Fibroblast of skin of left biceps (primary cell): Measurements from ENCODE around the gene STXBP4.
"Not testable (repeated sequence)": the region's sequence is repeated elsewhere in the genome, so short reads cannot be mapped to it uniquely, and the experiment has no call there.

Experiments used
- DNase-seq, 2 experiments: peaks; one replicate each; pipeline ENCODE4 v3.0.0-alpha.2; 2013; ENCODE audit warnings: low read depth in 2 of 2

STXBP4 gene

DNA sequence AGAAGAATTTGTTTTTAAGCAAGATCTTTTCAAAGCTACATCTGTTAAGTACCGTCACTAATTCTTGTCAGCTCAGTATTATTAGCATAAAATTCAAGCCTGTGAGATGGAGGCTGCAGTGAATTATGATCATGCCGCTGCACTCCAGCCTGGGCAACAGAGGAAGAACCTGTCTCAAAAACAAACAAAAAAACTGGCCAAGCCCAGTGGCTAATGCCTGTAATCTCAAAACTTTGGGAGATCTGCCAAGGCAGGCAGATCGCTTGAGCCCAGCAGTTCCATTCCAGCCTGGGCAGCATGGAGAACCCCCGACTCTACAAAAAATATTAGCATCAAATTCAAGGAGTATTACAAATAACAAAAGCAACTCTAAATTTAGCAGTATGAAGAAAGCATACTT is 88.0 kb downstream of the STXBP4 start:
- DNase-seq: no peak

DNA sequence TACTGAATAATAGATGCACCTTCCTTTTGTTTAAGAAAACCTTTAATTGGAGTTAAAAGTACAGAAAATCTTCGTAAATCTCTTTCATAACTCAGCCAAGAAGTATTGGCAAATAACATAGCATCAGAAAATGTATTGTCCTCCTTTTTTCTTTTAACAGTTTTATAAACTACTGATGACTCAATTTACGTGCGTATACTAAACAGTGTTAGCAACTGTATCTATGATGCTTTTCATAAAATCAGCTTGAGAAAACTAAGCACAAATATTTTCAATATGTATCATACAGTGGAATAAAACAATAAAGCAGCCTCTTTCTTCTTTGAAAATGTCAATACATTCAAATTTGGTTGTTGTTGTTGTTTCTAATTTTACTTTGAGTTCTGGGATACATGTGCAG is 88.6 kb downstream of the STXBP4 start:
- DNase-seq: no peak

DNA sequence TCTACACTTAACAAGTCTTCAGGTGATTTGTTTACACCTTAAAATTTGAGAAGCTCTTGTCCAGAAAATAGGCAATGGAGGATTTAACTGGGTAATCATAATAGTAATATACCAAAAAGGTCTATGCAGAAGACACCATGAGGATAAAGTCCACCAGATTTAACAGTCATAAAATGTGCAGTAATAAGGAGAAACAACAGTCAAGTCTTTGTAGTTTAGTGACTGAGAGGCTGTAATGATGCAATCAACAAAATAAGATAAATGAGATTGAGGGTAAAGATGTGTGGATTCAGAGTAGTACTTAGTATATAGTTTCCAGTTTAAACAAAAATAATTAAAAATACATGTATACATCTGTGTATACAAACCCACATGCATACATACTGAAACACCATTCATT is 91.2 kb downstream of the STXBP4 start:
- DNase-seq: no peak

- no peak for DNase-seq
These were observed 94.4 kb downstream of the STXBP4 start for GRCh38 chr17:55062921-55063320.

DNA sequence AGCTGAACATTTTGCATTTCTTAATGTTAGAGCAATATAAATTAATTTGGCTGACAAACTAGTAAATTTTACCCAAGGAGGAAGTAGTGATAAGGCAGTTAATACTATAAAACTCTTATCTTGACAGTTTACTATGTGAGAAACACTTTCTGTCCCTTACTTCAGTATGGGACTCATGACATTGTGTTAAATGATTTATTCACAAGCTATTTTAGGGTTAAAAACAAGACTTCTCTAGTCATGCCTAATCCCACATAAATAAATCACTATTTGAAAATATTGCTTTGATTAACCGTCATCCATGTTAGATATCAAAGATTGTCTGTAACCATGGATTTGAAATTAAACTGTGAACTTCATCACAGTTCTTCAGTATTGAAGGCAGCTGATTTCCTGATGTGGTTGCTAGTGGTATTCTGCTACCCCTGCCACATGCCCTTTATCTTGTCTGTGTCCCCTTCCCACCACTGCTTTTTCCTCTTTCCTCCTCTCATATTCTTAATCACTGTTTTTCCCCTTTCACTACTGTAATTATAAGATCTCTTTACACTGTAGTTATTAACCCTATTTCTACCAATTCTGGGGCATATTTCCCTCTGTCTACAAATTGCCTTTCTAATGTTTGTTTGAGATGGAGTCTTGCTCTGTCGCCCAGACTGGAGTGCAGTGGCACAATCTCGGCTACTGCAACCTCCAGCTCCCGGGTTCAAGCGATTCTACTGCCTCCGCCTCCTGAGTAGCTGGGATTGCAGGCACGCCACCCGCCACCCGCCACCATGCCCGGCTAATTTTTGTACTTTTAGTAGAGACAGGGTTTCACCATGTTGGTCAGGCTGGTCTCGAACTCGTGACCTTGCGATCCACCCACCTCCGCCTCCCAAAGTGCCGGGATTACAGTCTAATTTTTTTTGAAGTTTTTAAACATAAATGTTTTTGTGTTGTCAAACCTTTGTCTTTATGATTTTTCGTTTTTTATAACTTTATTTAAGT is 95.6 kb downstream of the STXBP4 start:
- DNase-seq: no peak

- DNase-seq: no peak
These were observed 99.3 kb downstream of the STXBP4 start for GRCh38 chr17:55067697-55068439.

GRCh38 chr17:55068862-55069811 is 100.6 kb downstream of the STXBP4 start:
- DNase-seq: no peak

- no peak for DNase-seq
These were observed 101.5 kb downstream of the STXBP4 start for GRCh38 chr17:55069983-55070529.

DNA sequence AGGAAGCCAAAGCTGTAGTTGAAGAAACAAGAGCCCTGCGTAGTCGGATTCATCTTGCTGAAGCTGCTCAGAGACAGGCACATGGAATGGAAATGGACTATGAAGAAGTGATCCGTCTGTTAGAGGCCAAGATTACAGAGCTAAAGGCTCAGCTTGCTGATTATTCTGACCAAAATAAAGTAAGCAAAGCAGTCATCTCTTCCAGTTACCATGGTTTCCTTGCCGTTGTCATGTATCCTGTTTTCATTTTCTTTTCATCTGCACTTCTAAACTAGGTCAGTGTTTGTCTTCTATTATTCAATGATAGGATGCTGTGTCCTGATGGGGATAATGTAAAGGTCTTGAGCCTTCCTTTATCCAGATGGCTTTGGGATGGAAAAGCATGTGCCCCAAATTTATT is 104.3 kb downstream of the STXBP4 start:
- no peak for DNase-seq

DNA sequence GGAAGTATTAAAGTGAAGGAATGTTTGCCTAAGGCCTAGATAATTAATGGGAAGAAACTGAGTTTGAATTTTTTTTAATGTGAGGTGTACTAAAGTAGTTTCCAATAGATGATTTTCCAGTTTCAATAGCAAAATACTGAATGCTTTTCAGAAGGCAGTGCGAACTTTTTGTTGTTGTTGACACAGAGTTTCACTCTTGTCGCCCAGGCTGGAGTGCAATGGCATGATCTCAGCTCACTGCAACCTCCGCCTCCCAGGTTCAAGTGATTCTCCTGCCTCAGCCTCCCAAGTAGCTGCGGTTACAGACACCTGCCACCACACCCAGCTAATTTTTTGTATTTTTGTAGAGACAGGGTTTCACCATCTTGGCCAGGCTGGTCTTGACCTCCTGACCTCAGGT is 104.9 kb downstream of the STXBP4 start:
- not testable (repeated sequence) for DNase-seq

GRCh38 chr17:55081559-55081958 is 113.0 kb downstream of the STXBP4 start:
- DNase-seq: no peak

DNA sequence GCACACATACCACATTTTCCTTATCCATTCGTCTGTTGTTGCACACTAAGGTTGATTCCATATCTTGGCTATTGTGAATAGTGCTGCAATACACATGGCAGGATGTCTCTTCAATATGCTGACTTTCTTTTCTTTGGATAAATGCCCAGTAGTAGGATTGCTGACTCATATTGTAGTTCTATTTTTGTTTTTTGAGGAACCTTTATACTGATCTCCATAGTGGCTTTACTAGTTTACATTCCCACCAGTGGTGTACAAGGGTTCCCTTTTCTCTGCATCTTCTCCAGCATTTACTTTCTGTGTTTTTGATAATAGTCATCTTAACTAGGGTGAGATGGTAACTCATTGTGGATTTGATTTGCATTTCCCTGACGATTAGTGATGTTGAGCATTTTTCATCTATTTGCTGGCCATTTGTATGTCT is 118.1 kb downstream of the STXBP4 start:
- DNase-seq: peak; percentile 59 to 68

DNA sequence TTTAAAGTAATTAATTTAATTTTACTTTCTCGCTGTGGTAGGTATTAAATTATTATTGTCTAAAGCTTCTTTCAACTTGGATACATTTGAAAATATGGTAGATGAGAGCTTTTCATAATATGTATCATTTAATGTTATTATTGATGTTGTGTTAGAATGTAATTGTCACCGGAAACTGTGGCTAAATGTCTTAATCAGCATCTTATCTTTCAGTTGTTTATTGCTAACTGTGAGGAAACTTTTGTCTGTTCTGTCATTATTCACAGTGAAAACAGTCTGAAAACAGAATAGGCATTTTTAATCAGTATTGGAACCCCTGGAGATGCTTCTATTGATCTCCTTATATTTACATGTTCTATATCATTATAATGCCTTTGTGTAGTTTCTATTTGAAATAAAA is 120.7 kb downstream of the STXBP4 start:
- no peak for DNase-seq

GRCh38 chr17:55090079-55090492 is 121.5 kb downstream of the STXBP4 start:
- DNase-seq: no peak

GRCh38 chr17:55093353-55093752 is 124.8 kb downstream of the STXBP4 start:
- no peak for DNase-seq

DNA sequence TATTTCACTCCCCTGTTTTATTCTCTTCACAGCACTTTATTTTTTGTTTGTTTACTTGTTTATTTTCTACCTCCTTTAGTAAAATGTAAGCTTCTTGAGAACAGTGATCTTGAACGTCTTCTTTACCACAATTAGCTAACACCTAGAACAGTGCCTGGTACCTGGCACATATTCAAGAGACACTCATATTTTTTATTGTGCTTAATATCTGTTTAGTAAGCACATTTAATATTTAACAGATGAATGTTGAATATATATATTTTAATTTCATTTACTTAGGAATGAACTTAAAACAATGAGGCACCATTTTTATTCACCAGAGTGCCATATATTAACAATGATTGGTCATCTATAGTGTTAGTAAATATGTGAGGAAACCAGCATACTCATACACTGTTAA is 130.2 kb downstream of the STXBP4 start:
- no peak for DNase-seq

GRCh38 chr17:55110521-55110920 is 142.0 kb downstream of the STXBP4 start:
- no peak for DNase-seq

DNA sequence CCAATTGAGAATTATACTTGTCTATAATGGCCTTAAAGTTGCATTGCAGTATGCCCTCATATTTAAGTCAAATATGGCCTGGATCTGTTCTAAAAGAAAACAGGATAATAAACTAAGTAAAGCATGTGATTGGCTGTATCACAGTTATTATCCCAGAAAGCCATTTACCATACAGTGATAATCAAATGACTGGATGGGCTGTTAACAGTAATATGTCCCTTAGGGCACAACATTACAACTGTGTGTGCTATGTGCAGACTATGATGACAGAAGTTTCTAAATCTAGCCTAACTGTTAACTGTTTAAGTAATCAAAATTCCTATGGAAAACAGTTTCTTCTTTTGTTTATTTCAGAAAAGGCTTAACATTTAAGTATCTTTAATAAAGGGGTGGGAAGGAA is 145.7 kb downstream of the STXBP4 start:
- no peak for DNase-seq

GRCh38 chr17:55116440-55116914 is 147.9 kb downstream of the STXBP4 start:
- DNase-seq: no peak

GRCh38 chr17:55117164-55117563 is 148.6 kb downstream of the STXBP4 start:
- DNase-seq: no peak

GRCh38 chr17:55120651-55121050 is 152.1 kb downstream of the STXBP4 start:
- no peak for DNase-seq
